Neuronal stem cell (in vitro differentiated cells): ENCODE data around the gene FXYD7.

ENCODE experiments used
- DNase-seq: peaks from one replicate; pipeline ENCODE4 v3.0.0-alpha.2; 2013; ENCODE audit warnings: low spot score
- H2AFZ ChIP-seq: one replicate; pipeline ENCODE4 v1.6.1; 2013; ENCODE audit warnings: mild to moderate bottlenecking, low read length, inconsistent platforms
- H2AK5ac ChIP-seq: 2 replicates; pipeline ENCODE4 v1.6.1; 2013; ENCODE audit warnings: low read depth, mild to moderate bottlenecking, inconsistent platforms, low read length, moderate library complexity, mixed read lengths
- H2BK120ac ChIP-seq: 2 replicates; pipeline ENCODE4 v1.6.1; 2013; ENCODE audit warnings: low read depth, mild to moderate bottlenecking, inconsistent platforms, low read length, moderate library complexity, mixed read lengths
- H2BK12ac ChIP-seq: one replicate; pipeline ENCODE4 v1.6.1; 2013; ENCODE audit warnings: low read length, inconsistent platforms
- H2BK15ac ChIP-seq: 2 replicates; pipeline ENCODE4 v1.6.1; 2013; ENCODE audit warnings: mild to moderate bottlenecking, low read length, inconsistent platforms, mixed read lengths
- H2BK5ac ChIP-seq: one replicate; pipeline ENCODE4 v1.6.1; 2013; ENCODE audit warnings: inconsistent platforms, mild to moderate bottlenecking, low read length, moderate library complexity
- H3K14ac ChIP-seq: one replicate; pipeline ENCODE4 v1.6.1; 2013; ENCODE audit warnings: low read length, inconsistent platforms
- H3K18ac ChIP-seq: 2 replicates; pipeline ENCODE4 v1.6.1; 2013; ENCODE audit warnings: low read length, inconsistent platforms
- H3K23ac ChIP-seq: 2 replicates; pipeline ENCODE4 v1.6.1; 2013; ENCODE audit warnings: low read depth, mild to moderate bottlenecking, mixed read lengths, low read length, inconsistent platforms; ENCODE audit not compliant: poor library complexity
- H3K27ac ChIP-seq: replicated peaks from 3 replicates; pipeline ENCODE4 v1.5.1; 2013; ENCODE audit warnings: low read length, inconsistent platforms
- H3K27me3 ChIP-seq, 3 experiments: 2 replicates each; pipeline ENCODE4 v1.6.1; 2013; ENCODE audit warnings: low read length in 3 of 3, mild to moderate bottlenecking in 2 of 3, inconsistent platforms in 1 of 3, low read depth in 1 of 3, mixed read lengths in 1 of 3, moderate library complexity in 1 of 3; ENCODE audit not compliant: control insufficient read depth in 3 of 3, insufficient read depth in 3 of 3
- H3K36me3 ChIP-seq, 2 donors: replicated peaks in 1 of 2; 2 replicates each; pipeline ENCODE4 v1.6.1; 2013; ENCODE audit warnings: low read length in 2 of 2; ENCODE audit not compliant: control insufficient read depth in 2 of 2, insufficient read depth in 2 of 2
- H3K4ac ChIP-seq: 2 replicates; pipeline ENCODE4 v1.6.1; 2013; ENCODE audit warnings: inconsistent platforms, mild to moderate bottlenecking, low read length, moderate library complexity
- H3K4me1 ChIP-seq, 2 donors: 1 replicate in 1 of 2; 2 replicates in 1 of 2; pipeline ENCODE4 v1.6.1; 2013; ENCODE audit warnings: low read length in 2 of 2, low read depth in 1 of 2; ENCODE audit not compliant: control insufficient read depth in 2 of 2, insufficient read depth in 1 of 2
- H3K4me2 ChIP-seq: one replicate; pipeline ENCODE4 v1.6.1; 2013; ENCODE audit warnings: mild to moderate bottlenecking, low read length, inconsistent platforms; ENCODE audit not compliant: insufficient read depth, poor library complexity, severe bottlenecking
- H3K4me3 ChIP-seq, 2 donors: 2 replicates each; pipeline ENCODE4 v1.5.1; 2013; ENCODE audit warnings: low read length in 2 of 2, mild to moderate bottlenecking in 2 of 2, inconsistent platforms in 1 of 2, moderate library complexity in 1 of 2
- H3K79me1 ChIP-seq: one replicate; pipeline ENCODE4 v1.6.1; 2013; ENCODE audit warnings: low read depth, mild to moderate bottlenecking, inconsistent platforms, low read length, moderate library complexity
- H3K9ac ChIP-seq: one replicate; pipeline ENCODE4 v1.6.1; 2013; ENCODE audit warnings: mild to moderate bottlenecking, low read depth, low read length, inconsistent platforms; ENCODE audit not compliant: poor library complexity
- H3K9me3 ChIP-seq, 2 donors: replicated peaks in 1 of 2; 2 replicates each; pipeline versions ENCODE3 to v1.6.1; 2013; ENCODE audit warnings: low read length in 2 of 2, mild to moderate bottlenecking in 2 of 2, inconsistent platforms in 1 of 2, low read depth in 1 of 2, mixed read lengths in 1 of 2, moderate library complexity in 1 of 2; ENCODE audit not compliant: control insufficient read depth in 2 of 2, insufficient read depth in 1 of 2
- H4K8ac ChIP-seq: one replicate; pipeline ENCODE4 v1.6.1; 2013; ENCODE audit warnings: low read depth, mild to moderate bottlenecking, inconsistent platforms, low read length, moderate library complexity
- H4K91ac ChIP-seq: one replicate; pipeline ENCODE4 v1.6.1; 2013; ENCODE audit warnings: low read length, low read depth, mild to moderate bottlenecking, inconsistent platforms; ENCODE audit not compliant: poor library complexity
- WGBS, 2 donors: extraction: QIAGEN DNeasy Blood & Tissue Kit; methylation state at CpG; one replicate each; pipeline ENCODE4 v1.1.7; 2013; ENCODE audit warnings: missing lambda C conversion rate in 2 of 2, mixed read lengths in 1 of 2; ENCODE audit not compliant: insufficient read length in 2 of 2, insufficient replicate concordance in 1 of 2; ENCODE audit errors: extremely low coverage in 2 of 2; 5-methylcytosine and 5-hydroxymethylcytosine counted together

The FXYD7 gene

GRCh38 chr19:35136977-35137702 is 5.9 kb upstream of the FXYD7 start:
- Histone ChIP-seq H3K23ac (peak overlapping the region; percentile 27), H3K79me1 (no peaks in the 10 kb centered on the region), H3K36me3 (no peaks in the 10 kb centered on the region), H3K4ac (no peak overlapping the region), H3K4me2 (no peak overlapping the region), H2BK120ac (no peak overlapping the region), H3K9me3 (peaks cover 0 to 2% of the 10 kb centered on the region in 2 donors), H4K91ac (no peak overlapping the region), H2BK15ac (no peak overlapping the region), H2BK5ac (no peak overlapping the region), H3K27ac (no peak overlapping the region), H3K18ac (no peak overlapping the region), H4K8ac (no peak overlapping the region), H3K4me3 (no peak overlapping the region), H3K4me1 (peaks cover 22 to 24% of the 10 kb centered on the region in 2 donors), H2BK12ac (no peak overlapping the region), H2AFZ (no peak overlapping the region), H3K9ac (no peak overlapping the region), H2AK5ac (no peak overlapping the region), H3K27me3 (peaks cover under 1 to 43% (median 12%) of the 10 kb centered on the region in 3 experiments), H3K14ac (no peak overlapping the region)
- no CpG with 5 or more reads among the region's 9 CpGs for WGBS, 2 donors
- DNase-seq = no peak

- Histone ChIP-seq H3K4ac (peak within 1 kb of the TSS; percentile 54), H2BK5ac (peak within 1 kb of the TSS; percentile 80), H3K27me3 (peaks cover 2 to 53% (median 21%) of the 10 kb centered on the region in 3 experiments), H3K9me3 (no peaks in the 10 kb centered on the region), H3K4me2 (no peak within 1 kb of the TSS), H4K91ac (peak within 1 kb of the TSS; percentile 88), H2AK5ac (peak within 1 kb of the TSS; percentile 76), H4K8ac (no peak within 1 kb of the TSS), H2BK12ac (peak within 1 kb of the TSS; percentile 99), H2AFZ (peak within 1 kb of the TSS; percentile 78), H2BK120ac (peak within 1 kb of the TSS; percentile 73), H3K36me3 (no peaks in the 10 kb centered on the region), H3K4me1 (peaks cover 28 to 31% of the 10 kb centered on the region in 2 donors), H2BK15ac (peak within 1 kb of the TSS; percentile 69), H3K9ac (peak within 1 kb of the TSS; percentile 80), H3K23ac (peak within 1 kb of the TSS; percentile 5), H3K14ac (peak within 1 kb of the TSS; percentile 97), H3K4me3 (no peak within 1 kb of the TSS), H3K18ac (peak within 1 kb of the TSS; percentile 96), H3K27ac (no peak within 1 kb of the TSS), H3K79me1 (no peaks in the 10 kb centered on the region)
- no CpG with 5 or more reads among the region's 18 CpGs for WGBS, 2 donors
- no peak for DNase-seq
These were observed 4.7 kb upstream of the FXYD7 start, which contains the start of gene FXYD1 for GRCh38 chr19:35138305-35138892. FXYD1 (plus strand) TSS chr19:35138824; CDS start chr19:35140080, 1,256 bp downstream.

- Histone ChIP-seq H3K14ac (no peak overlapping the region), H3K4ac (no peak overlapping the region), H3K9me3 (no peaks in the 10 kb centered on the region), H3K79me1 (no peaks in the 10 kb centered on the region), H2AK5ac (peak overlapping the region; percentile 85), H4K8ac (no peak overlapping the region), H2AFZ (no peak overlapping the region), H2BK15ac (peak overlapping the region; percentile 33), H3K4me2 (peak overlapping the region; percentile 36), H4K91ac (no peak overlapping the region), H3K18ac (peak overlapping the region; percentile 55), H3K23ac (no peak overlapping the region), H2BK12ac (peak overlapping the region; percentile 77), H2BK5ac (no peak overlapping the region), H3K27ac (no peak overlapping the region), H3K36me3 (no peaks in the 10 kb centered on the region), H3K9ac (no peak overlapping the region), H2BK120ac (no peak overlapping the region), H3K4me1 (peaks cover 33 to 34% of the 10 kb centered on the region in 2 donors), H3K4me3 (no peak overlapping the region), H3K27me3 (peaks cover 2 to 69% (median 40%) of the 10 kb centered on the region in 3 experiments)
- no peak for DNase-seq
- whole genome bisulfite sequencing, 2 donors = no CpG with 5 or more reads among the region's 12 CpGs
These were observed 2.7 kb upstream of the FXYD7 start for GRCh38 chr19:35140207-35140961.
